HepG2 (cell line): ENCODE data around the gene NOCT.

Source experiments
- FOSL1 ChIP-seq: sonication (generic); formaldehyde crosslinking; IDR thresholded peaks from 2 replicates; pipeline ENCODE4 v1.9.0; 2021; ENCODE audit warnings: missing genetic modification reagents, borderline replicate concordance
- FOSL2 ChIP-seq: sonication (generic); formaldehyde crosslinking; IDR thresholded peaks from 2 replicates; pipeline ENCODE4 v1.4.0; 2020; ENCODE audit warnings: missing genetic modification reagents
- GFI1 ChIP-seq: sonication (generic); formaldehyde crosslinking; IDR thresholded peaks from 2 replicates; pipeline ENCODE4 v1.5.0; 2020; ENCODE audit warnings: missing genetic modification reagents, mild to moderate bottlenecking, borderline replicate concordance
- KDM1A ChIP-seq: IDR thresholded peaks from 2 replicates; pipeline ENCODE4 v1.6.1; 2016; ENCODE audit warnings: missing compliant biosample characterization
- NFYB ChIP-seq: sonication (generic); formaldehyde crosslinking; IDR thresholded peaks from 2 replicates; pipeline ENCODE4 v1.4.0; 2020; ENCODE audit warnings: missing genetic modification reagents
- PBX2 ChIP-seq: IDR thresholded peaks from 2 replicates; pipeline ENCODE4 v1.6.1; 2016; ENCODE audit warnings: control low read depth
- POLR2A ChIP-seq, 2 experiments: IDR thresholded peaks; 2 replicates each; pipeline ENCODE4 v1.6.1; 2011; ENCODE audit warnings: low read depth in 2 of 2, low read length in 2 of 2, mild to moderate bottlenecking in 1 of 2, moderate library complexity in 1 of 2; ENCODE audit not compliant: insufficient read depth in 1 of 2
- SMAD1 ChIP-seq: sonication (generic); formaldehyde crosslinking; IDR thresholded peaks from 2 replicates; pipeline ENCODE4 v1.4.0; 2020; ENCODE audit warnings: missing genetic modification reagents, low read depth, mild to moderate bottlenecking, borderline replicate concordance
- SOX13 ChIP-seq, 3 experiments: fragments of 450-650 bp in 1 of 3; sonication (generic) in 1 of 3; formaldehyde crosslinking in 1 of 3; IDR thresholded peaks in 2 of 3; conservative IDR thresholded peaks in 1 of 3; 2 replicates each; pipeline versions ENCODE4 v1.5.0 to v1.6.1; 2016 to 2020; ENCODE audit warnings: antibody characterized with exemption in 1 of 3, mild to moderate bottlenecking in 1 of 3, missing compliant biosample characterization in 1 of 3, missing genetic modification reagents in 1 of 3, moderate library complexity in 1 of 3
- SRSF9 ChIP-seq: fragments of 200-400 bp; formaldehyde crosslinking; IDR thresholded peaks from 2 replicates; pipeline ENCODE4 v1.6.1; 2018; ENCODE audit warnings: borderline replicate concordance, mild to moderate bottlenecking, low read depth, low read length; ENCODE audit not compliant: insufficient read depth, poor library complexity, severe bottlenecking
- ZNF256 ChIP-seq: sonication (generic); formaldehyde crosslinking; conservative IDR thresholded peaks from 2 replicates; pipeline ENCODE4 v1.4.0; 2020; ENCODE audit warnings: missing genetic modification reagents
- ZNF296 ChIP-seq: sonication (generic); formaldehyde crosslinking; conservative IDR thresholded peaks from 2 replicates; pipeline ENCODE4 v1.5.0; 2020; ENCODE audit warnings: mild to moderate bottlenecking, missing genetic modification reagents
- TF ChIP-seq, protein P1 (sequence below): sonication (generic); formaldehyde crosslinking; IDR thresholded peaks from 2 replicates; pipeline ENCODE4 v1.5.0; 2020; ENCODE audit warnings: mild to moderate bottlenecking, missing genetic modification reagents, moderate library complexity
- TF ChIP-seq, protein P2 (sequence below): sonication (generic); formaldehyde crosslinking; IDR thresholded peaks from 2 replicates; pipeline ENCODE4 v1.5.0; 2020; ENCODE audit warnings: mild to moderate bottlenecking, missing genetic modification reagents

DNA sequence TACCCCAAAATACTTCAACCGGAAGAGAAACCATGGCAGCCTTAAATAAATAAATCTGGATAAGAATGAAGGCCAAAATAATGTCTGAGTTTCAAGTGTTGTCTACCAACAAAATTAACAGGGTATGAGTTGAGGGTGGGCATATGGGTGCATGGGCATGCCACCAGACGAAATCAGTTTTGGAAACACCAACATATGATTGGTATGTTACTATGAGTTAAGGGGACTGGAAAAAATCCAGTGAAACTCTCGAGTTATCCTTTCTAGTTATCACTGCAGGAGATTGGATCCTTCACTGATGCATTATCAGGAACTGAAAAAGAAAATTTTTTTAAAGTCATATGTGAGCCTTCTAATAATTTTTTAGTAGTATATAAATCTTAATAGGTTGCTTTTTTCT is 32.4 kb downstream of the NOCT start:
- TF ChIP-seq GFI1 (CRISPR knock-in tag) (no peak), FOSL2 (CRISPR knock-in tag) (no peak), NFYB (no peak), SOX13 (IDR thresholded peaks at IDR 0.05) (no peak), SOX13 (CRISPR knock-in tag; conservative IDR thresholded peaks at IDR 0.05 in 1 of 2, IDR thresholded peaks at IDR 0.05 in 1 of 2) (no peak), FOSL1 (no peak), SMAD1 (CRISPR knock-in tag) (no peak), PBX2 (CRISPR knock-in tag) (no peak), POLR2A (IDR thresholded peaks at IDR 0.05; ENCODE audit: insufficient read depth in 1 of 2, low read depth in 2 of 2, low read length in 2 of 2) (no peak), SRSF9 (no peak), ZNF296 (CRISPR knock-in tag) (no peak), ZNF256 (CRISPR knock-in tag) (no peak), KDM1A (no peak)
- TF ChIP-seq, protein P1, sequence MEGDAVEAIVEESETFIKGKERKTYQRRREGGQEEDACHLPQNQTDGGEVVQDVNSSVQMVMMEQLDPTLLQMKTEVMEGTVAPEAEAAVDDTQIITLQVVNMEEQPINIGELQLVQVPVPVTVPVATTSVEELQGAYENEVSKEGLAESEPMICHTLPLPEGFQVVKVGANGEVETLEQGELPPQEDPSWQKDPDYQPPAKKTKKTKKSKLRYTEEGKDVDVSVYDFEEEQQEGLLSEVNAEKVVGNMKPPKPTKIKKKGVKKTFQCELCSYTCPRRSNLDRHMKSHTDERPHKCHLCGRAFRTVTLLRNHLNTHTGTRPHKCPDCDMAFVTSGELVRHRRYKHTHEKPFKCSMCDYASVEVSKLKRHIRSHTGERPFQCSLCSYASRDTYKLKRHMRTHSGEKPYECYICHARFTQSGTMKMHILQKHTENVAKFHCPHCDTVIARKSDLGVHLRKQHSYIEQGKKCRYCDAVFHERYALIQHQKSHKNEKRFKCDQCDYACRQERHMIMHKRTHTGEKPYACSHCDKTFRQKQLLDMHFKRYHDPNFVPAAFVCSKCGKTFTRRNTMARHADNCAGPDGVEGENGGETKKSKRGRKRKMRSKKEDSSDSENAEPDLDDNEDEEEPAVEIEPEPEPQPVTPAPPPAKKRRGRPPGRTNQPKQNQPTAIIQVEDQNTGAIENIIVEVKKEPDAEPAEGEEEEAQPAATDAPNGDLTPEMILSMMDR (CRISPR knock-in tag): no peak
- TF ChIP-seq, protein P2, sequence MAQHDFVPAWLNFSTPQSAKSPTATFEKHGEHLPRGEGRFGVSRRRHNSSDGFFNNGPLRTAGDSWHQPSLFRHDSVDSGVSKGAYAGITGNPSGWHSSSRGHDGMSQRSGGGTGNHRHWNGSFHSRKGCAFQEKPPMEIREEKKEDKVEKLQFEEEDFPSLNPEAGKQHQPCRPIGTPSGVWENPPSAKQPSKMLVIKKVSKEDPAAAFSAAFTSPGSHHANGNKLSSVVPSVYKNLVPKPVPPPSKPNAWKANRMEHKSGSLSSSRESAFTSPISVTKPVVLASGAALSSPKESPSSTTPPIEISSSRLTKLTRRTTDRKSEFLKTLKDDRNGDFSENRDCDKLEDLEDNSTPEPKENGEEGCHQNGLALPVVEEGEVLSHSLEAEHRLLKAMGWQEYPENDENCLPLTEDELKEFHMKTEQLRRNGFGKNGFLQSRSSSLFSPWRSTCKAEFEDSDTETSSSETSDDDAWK: no peak
